Body of pancreas (tissue), 4 donors: ENCODE results near the gene ZNF652. TPM values are rescaled to one million over a fixed set of nuclear protein-coding genes. Genes with fewer than 3 reads are reported as not detected.

Source experiments
- ATAC-seq: fragments of 150-250 bp; one replicate; pipeline ENCODE4 v1.9.1; 2016
- DNase-seq, 4 donors: peaks; one replicate each; pipeline ENCODE4 v3.0.0-alpha.2; 2019
- H3K27ac ChIP-seq, 4 donors: fragments of 200-600 bp; sonication (generic); 1 replicate in 3 of 4; 2 replicates in 1 of 4; pipeline versions ENCODE4 v1.5.1 to v1.6.1; 2016 to 2019; ENCODE audit warnings: mild to moderate bottlenecking in 1 of 4, mixed read lengths in 1 of 4, moderate library complexity in 1 of 4
- H3K27me3 ChIP-seq, 2 donors: fragments of 200-600 bp; sonication (generic); one replicate each; pipeline ENCODE4 v1.6.0; 2016; ENCODE audit warnings: mild to moderate bottlenecking in 1 of 2
- H3K36me3 ChIP-seq, 2 donors: fragments of 200-600 bp; sonication (generic); replicated peaks in 1 of 2; 2 replicates each; pipeline ENCODE4 v1.5.1; 2016; ENCODE audit warnings: low read depth in 2 of 2; ENCODE audit not compliant: insufficient read depth in 1 of 2
- H3K4me1 ChIP-seq: fragments of 200-600 bp; sonication (generic); one replicate; pipeline ENCODE4 v1.6.0; 2016
- H3K4me3 ChIP-seq, 2 donors: fragments of 200-600 bp; sonication (generic); 1 replicate in 1 of 2; 2 replicates in 1 of 2; pipeline ENCODE4 v1.5.1; 2016 to 2019
- H3K9me3 ChIP-seq, 3 donors: fragments of 200-600 bp; sonication (generic); 1 replicate in 2 of 3; 2 replicates in 1 of 3; pipeline ENCODE4 v1.5.1; 2016
- CTCF ChIP-seq, 7 experiments: fragments of 450-650 bp in 4 of 7; fragments of 200-600 bp in 3 of 7; sonication (generic) in 3 of 7; IDR thresholded peaks; one replicate each; pipeline ENCODE4 v1.5.1; 2016 to 2019; ENCODE audit warnings: antibody characterized with exemption in 7 of 7
- POLR2A ChIP-seq, 3 donors: fragments of 450-650 bp; IDR thresholded peaks; one replicate each; pipeline ENCODE4 v1.6.1; 2016; ENCODE audit warnings: antibody characterized with exemption in 3 of 3, mild to moderate bottlenecking in 2 of 3
- whole genome bisulfite sequencing, 2 donors: methylation state at CpG; one replicate each; pipeline ENCODE4 v1.1.5; 2017; 5-methylcytosine and 5-hydroxymethylcytosine counted together
- intact Hi-C: fragments of 100-400 bp; cut with DNase I; formaldehyde crosslinking; loops from one replicate; pipeline ENCODE4 v1.15.1; 2023
- total RNA-seq, 2 donors: library from RNA; depleted of rRNA; stranded (reverse); fragments of >200 nt; gene quantifications; one replicate each; pipeline ENCODE4 v1.1.0, GENCODE V29; 2016

ZNF652 gene
- total RNA-seq, 2 donors from 2014 or later, result 26.4 to 36.1 TPM

- intact Hi-C loops, result no loop called here
- WGBS, 2 donors, result 77 to 79% methylated on average over 6 of the region's 6 CpGs
- no peak for ATAC-seq
- H3K36me3 ChIP-seq, result no peaks in the 10 kb centered on the region
- no peak for TF ChIP-seq CTCF (IDR thresholded peaks at IDR 0.05)
- no peak for TF ChIP-seq POLR2A (IDR thresholded peaks at IDR 0.05)
- peak in 1 of 4 donors; percentile 34 for DNase-seq
- no peaks in the 10 kb centered on the region for H3K27me3 ChIP-seq
- no peaks in the 10 kb centered on the region for H3K9me3 ChIP-seq
- no peaks in the 10 kb centered on the region for H3K4me1 ChIP-seq
- H3K27ac ChIP-seq, result no peak overlapping the region
- H3K4me3 ChIP-seq, result no peak overlapping the region
These were observed 109.8 kb downstream of the ZNF652 start for GRCh38 chr17:49252148-49252695.

- H3K27ac ChIP-seq, result no peak overlapping the region
- H3K36me3 ChIP-seq, result no peaks in the 10 kb centered on the region
- H3K4me3 ChIP-seq, result no peak overlapping the region
- 80 to 84% methylated on average over 12 of the region's 12 CpGs for WGBS, 2 donors
- no peaks in the 10 kb centered on the region for H3K4me1 ChIP-seq
- no peak for ATAC-seq
- H3K9me3 ChIP-seq, result no peaks in the 10 kb centered on the region
- no peak for DNase-seq
- TF ChIP-seq POLR2A (IDR thresholded peaks at IDR 0.05) (no peak), CTCF (IDR thresholded peaks at IDR 0.05) (no peak)
- intact Hi-C loops, result no loop called here
- H3K27me3 ChIP-seq, result no peaks in the 10 kb centered on the region
These were observed 112.0 kb downstream of the ZNF652 start for GRCh38 chr17:49249890-49250522.

GRCh38 chr17:49249292-49249794 lies 112.7 kb downstream of the ZNF652 start:
- no peak for ATAC-seq
- Histone ChIP-seq H3K4me1 (no peaks in the 10 kb centered on the region), H3K27ac (no peak overlapping the region), H3K36me3 (no peaks in the 10 kb centered on the region), H3K4me3 (no peak overlapping the region), H3K27me3 (no peaks in the 10 kb centered on the region), H3K9me3 (no peaks in the 10 kb centered on the region)
- intact Hi-C loops, result no loop called here
- peak in 1 of 4 donors; percentile 20 for DNase-seq
- no peak for TF ChIP-seq CTCF (IDR thresholded peaks at IDR 0.05)
- TF ChIP-seq POLR2A (IDR thresholded peaks at IDR 0.05), result no peak
- WGBS, 2 donors, result 31 to 43% methylated on average over 4 to 10 of the region's 10 CpGs

- no peaks in the 10 kb centered on the region for H3K4me1 ChIP-seq
- no peaks in the 10 kb centered on the region for H3K36me3 ChIP-seq
- H3K27me3 ChIP-seq, result no peaks in the 10 kb centered on the region
- intact Hi-C loops, result no loop called here
- no peak for ATAC-seq
- no peak overlapping the region for H3K4me3 ChIP-seq
- H3K9me3 ChIP-seq, result no peaks in the 10 kb centered on the region
- 83 to 87% methylated on average over 7 of the region's 7 CpGs for WGBS, 2 donors
- DNase-seq, result no peak
- TF ChIP-seq CTCF (IDR thresholded peaks at IDR 0.05) (no peak), POLR2A (IDR thresholded peaks at IDR 0.05) (no peak)
- H3K27ac ChIP-seq, result no peak overlapping the region
These were observed 114.1 kb downstream of the ZNF652 start for GRCh38 chr17:49247944-49248343.

GRCh38 chr17:49244839-49245238 lies 117.2 kb downstream of the ZNF652 start:
- no peak overlapping the region for H3K4me3 ChIP-seq
- no peaks in the 10 kb centered on the region for H3K36me3 ChIP-seq
- ATAC-seq (no peak), DNase-seq (no peak)
- no peaks in the 10 kb centered on the region for H3K9me3 ChIP-seq
- intact Hi-C loops, result no loop called here
- H3K4me1 ChIP-seq, result no peaks in the 10 kb centered on the region
- H3K27ac ChIP-seq, result no peak overlapping the region
- 62 to 80% methylated on average over 2 to 4 of the region's 4 CpGs for WGBS, 2 donors
- H3K27me3 ChIP-seq, result no peaks in the 10 kb centered on the region
- TF ChIP-seq POLR2A (IDR thresholded peaks at IDR 0.05) (no peak), CTCF (IDR thresholded peaks at IDR 0.05) (no peak)
